ENCODE measurements around the gene DCP1B.
A peak's percentile ranks its signal among the peaks of the same experiment; 100 is the strongest.

Gene DCP1B

GRCh38 chr12:2043054-2043453 is 38.8 kb upstream of the DCP1B start:
- Histone ChIP-seq H3K4me3 (ENCODE audit: low read length in 2 of 2) (no peak overlapping the region), H3K9me3 (ENCODE audit: control insufficient read depth in 2 of 2, low read length in 2 of 2) (no peaks in the 10 kb centered on the region), H3K9ac (ENCODE audit: low read depth in 1 of 2, low read length in 2 of 2) (no peak overlapping the region), H3K4me1 (ENCODE audit: control insufficient read depth in 2 of 2, insufficient read depth in 2 of 2, low read length in 2 of 2) (no peaks in the 10 kb centered on the region), H3K27me3 (ENCODE audit: control insufficient read depth in 2 of 2, insufficient read depth in 2 of 2, low read length in 2 of 2) (peaks cover 8 to 11% of the 10 kb centered on the region in 2 donors), H3K36me3 (ENCODE audit: control insufficient read depth in 2 of 2, insufficient read depth in 2 of 2, low read length in 2 of 2) (no peaks in the 10 kb centered on the region), H3K27ac (ENCODE audit: low read depth in 2 of 2, low read length in 2 of 2) (no peak overlapping the region)

- Histone ChIP-seq H3K4me3 (ENCODE audit: low read length in 2 of 2) (no peak overlapping the region), H3K27ac (ENCODE audit: low read depth in 2 of 2, low read length in 2 of 2) (no peak overlapping the region), H3K36me3 (ENCODE audit: control insufficient read depth in 2 of 2, insufficient read depth in 2 of 2, low read length in 2 of 2) (no peaks in the 10 kb centered on the region), H3K4me1 (ENCODE audit: control insufficient read depth in 2 of 2, insufficient read depth in 2 of 2, low read length in 2 of 2) (peaks cover 3 to 8% of the 10 kb centered on the region in 2 donors), H3K27me3 (ENCODE audit: control insufficient read depth in 2 of 2, insufficient read depth in 2 of 2, low read length in 2 of 2) (peaks cover 6 to 11% of the 10 kb centered on the region in 2 donors), H3K9me3 (ENCODE audit: control insufficient read depth in 2 of 2, low read length in 2 of 2) (no peaks in the 10 kb centered on the region), H3K9ac (ENCODE audit: low read depth in 1 of 2, low read length in 2 of 2) (no peak overlapping the region)
Observed at GRCh38 chr12:2039034-2039433, 34.8 kb upstream of the DCP1B start.

GRCh38 chr12:2035431-2036055 is 31.3 kb upstream of the DCP1B start:
- H3K9ac ChIP-seq (ENCODE audit: low read depth in 1 of 2, low read length in 2 of 2) = no peak overlapping the region
- H3K27ac ChIP-seq (ENCODE audit: low read depth in 2 of 2, low read length in 2 of 2) = no peak overlapping the region

GRCh38 chr12:2034633-2035430 is 30.6 kb upstream of the DCP1B start:
- H3K4me1 ChIP-seq (ENCODE audit: control insufficient read depth in 2 of 2, insufficient read depth in 2 of 2, low read length in 2 of 2) = peaks cover 3 to 8% of the 10 kb centered on the region in 2 donors
- peak overlapping the region; percentile 38 to 61 for H3K4me3 ChIP-seq (ENCODE audit: low read length in 2 of 2)
- no peaks in the 10 kb centered on the region for H3K9me3 ChIP-seq (ENCODE audit: control insufficient read depth in 2 of 2, low read length in 2 of 2)
- peaks cover 5 to 10% of the 10 kb centered on the region in 2 donors for H3K27me3 ChIP-seq (ENCODE audit: control insufficient read depth in 2 of 2, insufficient read depth in 2 of 2, low read length in 2 of 2)
- no peak overlapping the region for H3K27ac ChIP-seq (ENCODE audit: low read depth in 2 of 2, low read length in 2 of 2)
- H3K36me3 ChIP-seq (ENCODE audit: control insufficient read depth in 2 of 2, insufficient read depth in 2 of 2, low read length in 2 of 2) = no peaks in the 10 kb centered on the region
- no peak overlapping the region for H3K9ac ChIP-seq (ENCODE audit: low read depth in 1 of 2, low read length in 2 of 2)

More at GRCh38 chr12:2035431-2036055, 31.3 kb upstream of the DCP1B start:
- Histone ChIP-seq H3K27me3 (ENCODE audit: control insufficient read depth in 2 of 2, insufficient read depth in 2 of 2, low read length in 2 of 2) (peaks cover 5 to 10% of the 10 kb centered on the region in 2 donors), H3K9me3 (ENCODE audit: control insufficient read depth in 2 of 2, low read length in 2 of 2) (no peaks in the 10 kb centered on the region), H3K4me1 (ENCODE audit: control insufficient read depth in 2 of 2, insufficient read depth in 2 of 2, low read length in 2 of 2) (peaks cover 3 to 8% of the 10 kb centered on the region in 2 donors), H3K36me3 (ENCODE audit: control insufficient read depth in 2 of 2, insufficient read depth in 2 of 2, low read length in 2 of 2) (no peaks in the 10 kb centered on the region), H3K4me3 (ENCODE audit: low read length in 2 of 2) (peak overlapping the region; percentile 38 to 61)

GRCh38 chr12:2032506-2032905 is 28.2 kb upstream of the DCP1B start:
- no peaks in the 10 kb centered on the region for H3K36me3 ChIP-seq (ENCODE audit: control insufficient read depth in 2 of 2, insufficient read depth in 2 of 2, low read length in 2 of 2)
- H3K9me3 ChIP-seq (ENCODE audit: control insufficient read depth in 2 of 2, low read length in 2 of 2) = no peaks in the 10 kb centered on the region
- no peak overlapping the region for H3K9ac ChIP-seq (ENCODE audit: low read depth in 1 of 2, low read length in 2 of 2)
- no peak overlapping the region for H3K27ac ChIP-seq (ENCODE audit: low read depth in 2 of 2, low read length in 2 of 2)
- H3K4me3 ChIP-seq (ENCODE audit: low read length in 2 of 2) = no peak overlapping the region
- peaks cover 3 to 10% of the 10 kb centered on the region in 2 donors for H3K27me3 ChIP-seq (ENCODE audit: control insufficient read depth in 2 of 2, insufficient read depth in 2 of 2, low read length in 2 of 2)
- H3K4me1 ChIP-seq (ENCODE audit: control insufficient read depth in 2 of 2, insufficient read depth in 2 of 2, low read length in 2 of 2) = peaks cover 3 to 8% of the 10 kb centered on the region in 2 donors

- Histone ChIP-seq H3K36me3 (ENCODE audit: control insufficient read depth in 2 of 2, insufficient read depth in 2 of 2, low read length in 2 of 2) (no peaks in the 10 kb centered on the region), H3K4me1 (ENCODE audit: control insufficient read depth in 2 of 2, insufficient read depth in 2 of 2, low read length in 2 of 2) (peaks cover 2 to 3% of the 10 kb centered on the region in 2 donors), H3K27ac (ENCODE audit: low read depth in 2 of 2, low read length in 2 of 2) (no peak overlapping the region), H3K9ac (ENCODE audit: low read depth in 1 of 2, low read length in 2 of 2) (no peak overlapping the region), H3K27me3 (ENCODE audit: control insufficient read depth in 2 of 2, insufficient read depth in 2 of 2, low read length in 2 of 2) (peaks cover 0 to 5% of the 10 kb centered on the region in 2 donors), H3K4me3 (ENCODE audit: low read length in 2 of 2) (no peak overlapping the region), H3K9me3 (ENCODE audit: control insufficient read depth in 2 of 2, low read length in 2 of 2) (no peaks in the 10 kb centered on the region)
Observed at GRCh38 chr12:2029851-2030250, 25.6 kb upstream of the DCP1B start.

GRCh38 chr12:2027351-2027750 is 23.1 kb upstream of the DCP1B start:
- no peak overlapping the region for H3K9ac ChIP-seq (ENCODE audit: low read depth in 1 of 2, low read length in 2 of 2)
- no peaks in the 10 kb centered on the region for H3K9me3 ChIP-seq (ENCODE audit: control insufficient read depth in 2 of 2, low read length in 2 of 2)
- no peaks in the 10 kb centered on the region for H3K36me3 ChIP-seq (ENCODE audit: control insufficient read depth in 2 of 2, insufficient read depth in 2 of 2, low read length in 2 of 2)
- H3K27ac ChIP-seq (ENCODE audit: low read depth in 2 of 2, low read length in 2 of 2) = no peak overlapping the region
- H3K4me3 ChIP-seq (ENCODE audit: low read length in 2 of 2) = no peak overlapping the region
- H3K4me1 ChIP-seq (ENCODE audit: control insufficient read depth in 2 of 2, insufficient read depth in 2 of 2, low read length in 2 of 2) = no peaks in the 10 kb centered on the region
- H3K27me3 ChIP-seq (ENCODE audit: control insufficient read depth in 2 of 2, insufficient read depth in 2 of 2, low read length in 2 of 2) = peaks cover 0 to 2% of the 10 kb centered on the region in 2 donors

GRCh38 chr12:2023365-2023764 is 19.1 kb upstream of the DCP1B start:
- Histone ChIP-seq H3K9me3 (ENCODE audit: control insufficient read depth in 2 of 2, low read length in 2 of 2) (no peaks in the 10 kb centered on the region), H3K36me3 (ENCODE audit: control insufficient read depth in 2 of 2, insufficient read depth in 2 of 2, low read length in 2 of 2) (no peaks in the 10 kb centered on the region), H3K27ac (ENCODE audit: low read depth in 2 of 2, low read length in 2 of 2) (no peak overlapping the region), H3K9ac (ENCODE audit: low read depth in 1 of 2, low read length in 2 of 2) (no peak overlapping the region), H3K4me1 (ENCODE audit: control insufficient read depth in 2 of 2, insufficient read depth in 2 of 2, low read length in 2 of 2) (no peaks in the 10 kb centered on the region), H3K4me3 (ENCODE audit: low read length in 2 of 2) (no peak overlapping the region), H3K27me3 (ENCODE audit: control insufficient read depth in 2 of 2, insufficient read depth in 2 of 2, low read length in 2 of 2) (no peaks in the 10 kb centered on the region)

GRCh38 chr12:2020511-2020910 is 16.3 kb upstream of the DCP1B start:
- Histone ChIP-seq H3K4me3 (ENCODE audit: low read length in 2 of 2) (no peak overlapping the region), H3K4me1 (ENCODE audit: control insufficient read depth in 2 of 2, insufficient read depth in 2 of 2, low read length in 2 of 2) (no peaks in the 10 kb centered on the region), H3K9ac (ENCODE audit: low read depth in 1 of 2, low read length in 2 of 2) (no peak overlapping the region), H3K27ac (ENCODE audit: low read depth in 2 of 2, low read length in 2 of 2) (no peak overlapping the region), H3K36me3 (ENCODE audit: control insufficient read depth in 2 of 2, insufficient read depth in 2 of 2, low read length in 2 of 2) (no peaks in the 10 kb centered on the region), H3K27me3 (ENCODE audit: control insufficient read depth in 2 of 2, insufficient read depth in 2 of 2, low read length in 2 of 2) (no peaks in the 10 kb centered on the region), H3K9me3 (ENCODE audit: control insufficient read depth in 2 of 2, low read length in 2 of 2) (no peaks in the 10 kb centered on the region)

GRCh38 chr12:2019126-2019525 is 14.9 kb upstream of the DCP1B start:
- Histone ChIP-seq H3K9me3 (ENCODE audit: control insufficient read depth in 2 of 2, low read length in 2 of 2) (no peaks in the 10 kb centered on the region), H3K4me1 (ENCODE audit: control insufficient read depth in 2 of 2, insufficient read depth in 2 of 2, low read length in 2 of 2) (no peaks in the 10 kb centered on the region), H3K9ac (ENCODE audit: low read depth in 1 of 2, low read length in 2 of 2) (no peak overlapping the region), H3K27me3 (ENCODE audit: control insufficient read depth in 2 of 2, insufficient read depth in 2 of 2, low read length in 2 of 2) (no peaks in the 10 kb centered on the region), H3K36me3 (ENCODE audit: control insufficient read depth in 2 of 2, insufficient read depth in 2 of 2, low read length in 2 of 2) (no peaks in the 10 kb centered on the region), H3K27ac (ENCODE audit: low read depth in 2 of 2, low read length in 2 of 2) (no peak overlapping the region), H3K4me3 (ENCODE audit: low read length in 2 of 2) (no peak overlapping the region)
